ENCODE data around the gene TCAP. TPM values are rescaled to one million over a fixed set of nuclear protein-coding genes. Genes with fewer than 3 reads are reported as not detected.

Gene TCAP
- total RNA-seq, 1 donor from 2014 or later, result 0.19 TPM

DNA sequence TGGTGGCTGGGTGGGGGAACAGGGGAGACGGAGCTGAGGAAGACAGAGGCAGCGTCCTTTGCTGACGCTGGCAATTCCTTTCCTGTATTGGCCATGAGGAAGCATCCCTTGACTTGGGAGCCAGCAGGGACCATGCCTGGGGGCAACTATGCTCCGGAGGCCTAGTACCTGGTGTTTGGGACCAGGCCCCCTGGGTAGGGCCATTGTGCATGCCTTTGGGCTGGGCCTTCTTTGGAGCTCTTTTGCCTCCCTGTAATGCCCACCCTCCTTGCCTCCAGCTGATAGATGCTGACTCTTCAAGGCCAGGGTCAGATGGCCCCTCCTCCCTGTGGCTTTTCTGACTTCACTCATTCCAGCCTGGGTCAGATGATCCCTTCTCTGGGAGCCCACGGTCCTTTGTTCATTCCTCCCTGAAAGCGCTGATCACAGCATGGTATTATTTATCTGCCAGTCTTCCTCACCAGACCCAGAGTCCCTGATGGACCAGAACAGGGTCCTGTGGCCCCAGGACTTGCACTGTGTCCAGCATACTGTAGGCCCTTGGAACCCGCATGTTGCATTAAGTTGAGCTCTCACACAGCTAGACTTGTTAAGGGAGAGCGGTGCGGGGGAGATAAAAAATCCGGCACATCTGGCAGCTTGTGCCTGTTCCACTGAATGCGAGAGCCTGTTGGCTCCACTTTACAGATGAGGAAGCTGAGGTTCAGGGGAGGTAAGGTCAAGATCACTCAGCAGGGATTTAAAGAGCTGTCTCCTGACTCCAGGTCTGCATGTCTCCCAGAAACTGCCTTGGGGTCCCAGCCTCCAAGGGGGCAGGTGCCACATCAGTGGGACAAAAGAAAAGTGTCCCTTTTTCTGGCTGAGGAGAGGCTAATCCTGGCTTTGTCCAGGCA is 25.3 kb upstream of the TCAP start:
- Mint-ChIP-seq H3K4me1 (peaks cover 55% of the 10 kb centered on the region), H3K9me3 (no peaks in the 10 kb centered on the region), H3K27ac (peak overlapping the region; percentile 70), H3K27me3 (ENCODE audit: insufficient read depth, low read depth) (peaks cover 7% of the 10 kb centered on the region), H3K4me3 (peak overlapping the region; percentile 71), H3K36me3 (peaks cover 2% of the 10 kb centered on the region)
- no peaks in the 10 kb centered on the region for H3K9me3 ChIP-seq (ENCODE audit: low read depth)
- H3K9ac ChIP-seq, result no peak overlapping the region
- H3K27me3 ChIP-seq, result no peaks in the 10 kb centered on the region
- H3K4me1 ChIP-seq, result peaks cover 43% of the 10 kb centered on the region
- H3K27ac ChIP-seq, result no peak overlapping the region
- H3K79me2 ChIP-seq (ENCODE audit: low read depth), result peaks cover 60% of the 10 kb centered on the region
- H3K4me3 ChIP-seq, result no peak overlapping the region
- no peak overlapping the region for H2AFZ ChIP-seq (replicated peaks)
- no peaks in the 10 kb centered on the region for H3K36me3 ChIP-seq
- TF ChIP-seq, protein P1, sequence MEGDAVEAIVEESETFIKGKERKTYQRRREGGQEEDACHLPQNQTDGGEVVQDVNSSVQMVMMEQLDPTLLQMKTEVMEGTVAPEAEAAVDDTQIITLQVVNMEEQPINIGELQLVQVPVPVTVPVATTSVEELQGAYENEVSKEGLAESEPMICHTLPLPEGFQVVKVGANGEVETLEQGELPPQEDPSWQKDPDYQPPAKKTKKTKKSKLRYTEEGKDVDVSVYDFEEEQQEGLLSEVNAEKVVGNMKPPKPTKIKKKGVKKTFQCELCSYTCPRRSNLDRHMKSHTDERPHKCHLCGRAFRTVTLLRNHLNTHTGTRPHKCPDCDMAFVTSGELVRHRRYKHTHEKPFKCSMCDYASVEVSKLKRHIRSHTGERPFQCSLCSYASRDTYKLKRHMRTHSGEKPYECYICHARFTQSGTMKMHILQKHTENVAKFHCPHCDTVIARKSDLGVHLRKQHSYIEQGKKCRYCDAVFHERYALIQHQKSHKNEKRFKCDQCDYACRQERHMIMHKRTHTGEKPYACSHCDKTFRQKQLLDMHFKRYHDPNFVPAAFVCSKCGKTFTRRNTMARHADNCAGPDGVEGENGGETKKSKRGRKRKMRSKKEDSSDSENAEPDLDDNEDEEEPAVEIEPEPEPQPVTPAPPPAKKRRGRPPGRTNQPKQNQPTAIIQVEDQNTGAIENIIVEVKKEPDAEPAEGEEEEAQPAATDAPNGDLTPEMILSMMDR (IDR thresholded peaks at IDR 0.05), result no peak
- TF ChIP-seq EZH2 (IDR thresholded peaks at IDR 0.05) (no peak), EZH2phosphoT487 (IDR thresholded peaks at IDR 0.05) (no peak)
- H3K4me2 ChIP-seq, result peak overlapping the region; percentile 2
- peaks cover 25% of the 10 kb centered on the region for H3F3A ChIP-seq (ENCODE audit: low read depth)
- peaks cover 69% of the 10 kb centered on the region for H4K20me1 ChIP-seq (ENCODE audit: low read depth)
- DNase-seq (ENCODE audit: low spot score), result no peak

DNA sequence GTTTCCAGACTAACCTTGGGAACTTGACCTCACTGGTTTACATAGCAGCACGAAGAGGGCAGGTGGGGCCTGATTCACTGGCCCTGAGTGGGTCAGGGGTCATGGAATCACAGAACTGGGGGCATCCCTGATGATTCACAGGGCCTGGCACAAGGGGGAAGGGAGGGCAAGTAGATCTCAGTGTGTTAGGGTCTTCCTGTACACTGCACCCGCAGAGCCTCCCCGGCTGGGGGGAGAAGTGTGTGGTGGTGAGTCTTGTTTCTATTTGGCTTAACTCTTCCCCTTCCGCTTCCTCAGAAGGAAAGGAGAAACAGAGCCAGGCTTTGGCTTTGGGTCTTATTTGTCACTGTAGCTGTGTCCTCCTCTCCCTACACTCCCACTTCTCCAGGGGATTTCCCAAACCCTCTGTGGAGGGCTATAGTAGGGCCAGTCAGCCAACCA is 24.5 kb upstream of the TCAP start:
- Histone ChIP-seq H3K4me3 (no peak overlapping the region), H3K9me3 (ENCODE audit: low read depth) (no peaks in the 10 kb centered on the region), H3F3A (ENCODE audit: low read depth) (peaks cover 24% of the 10 kb centered on the region), H4K20me1 (ENCODE audit: low read depth) (peaks cover 77% of the 10 kb centered on the region), H3K27ac (no peak overlapping the region), H3K4me2 (no peak overlapping the region), H3K9ac (no peak overlapping the region), H2AFZ (replicated peaks) (no peak overlapping the region), H3K4me1 (peaks cover 49% of the 10 kb centered on the region), H3K27me3 (no peaks in the 10 kb centered on the region), H3K79me2 (ENCODE audit: low read depth) (peaks cover 67% of the 10 kb centered on the region), H3K36me3 (no peaks in the 10 kb centered on the region)
- TF ChIP-seq EZH2 (IDR thresholded peaks at IDR 0.05) (no peak), EZH2phosphoT487 (IDR thresholded peaks at IDR 0.05) (no peak)
- TF ChIP-seq, protein P1 (IDR thresholded peaks at IDR 0.05), result no peak
- Mint-ChIP-seq H3K36me3 (peaks cover 2% of the 10 kb centered on the region), H3K4me3 (peak overlapping the region; percentile 27), H3K9me3 (no peaks in the 10 kb centered on the region), H3K27me3 (ENCODE audit: insufficient read depth, low read depth) (peaks cover 7% of the 10 kb centered on the region), H3K4me1 (peaks cover 60% of the 10 kb centered on the region), H3K27ac (no peak overlapping the region)
- no peak for DNase-seq (ENCODE audit: low spot score)

DNA sequence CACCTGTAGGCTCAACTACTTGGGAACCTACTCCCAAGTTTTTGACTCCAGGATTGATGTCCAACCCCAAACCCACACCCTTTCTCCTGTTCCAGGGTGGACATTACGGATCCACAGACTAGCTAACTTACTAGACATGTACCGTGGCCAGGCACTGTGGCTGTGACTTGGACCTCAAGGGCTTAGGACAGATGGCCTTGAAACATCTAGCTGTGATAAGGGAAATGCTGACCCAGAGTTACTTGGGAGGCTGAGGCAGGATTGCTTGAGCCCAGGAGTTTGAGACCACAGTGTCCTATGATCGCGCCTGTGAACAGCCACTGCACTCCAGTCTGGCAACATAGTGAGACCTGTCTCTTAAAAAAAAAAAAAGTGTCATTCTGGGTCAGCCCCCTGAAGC is 24.1 kb upstream of the TCAP start:
- H3K79me2 ChIP-seq (ENCODE audit: low read depth), result peaks cover 68% of the 10 kb centered on the region
- H3K9me3 Mint-ChIP-seq, result no peaks in the 10 kb centered on the region
- H3K4me2 ChIP-seq, result no peak overlapping the region
- no peaks in the 10 kb centered on the region for H3K9me3 ChIP-seq (ENCODE audit: low read depth)
- peaks cover 46% of the 10 kb centered on the region for H3K4me1 ChIP-seq
- no peak for DNase-seq (ENCODE audit: low spot score)
- H3F3A ChIP-seq (ENCODE audit: low read depth), result peaks cover 22% of the 10 kb centered on the region
- no peak overlapping the region for H3K27ac Mint-ChIP-seq
- H3K27me3 Mint-ChIP-seq (ENCODE audit: insufficient read depth, low read depth), result peaks cover 7% of the 10 kb centered on the region
- no peaks in the 10 kb centered on the region for H3K27me3 ChIP-seq
- no peak overlapping the region for H3K27ac ChIP-seq
- H2AFZ ChIP-seq (replicated peaks), result no peak overlapping the region
- H3K4me3 ChIP-seq, result no peak overlapping the region
- no peak overlapping the region for H3K4me3 Mint-ChIP-seq
- H4K20me1 ChIP-seq (ENCODE audit: low read depth), result peaks cover 77% of the 10 kb centered on the region
- no peak overlapping the region for H3K9ac ChIP-seq
- H3K4me1 Mint-ChIP-seq, result peaks cover 58% of the 10 kb centered on the region
- peaks cover 2% of the 10 kb centered on the region for H3K36me3 Mint-ChIP-seq
- TF ChIP-seq, protein P1 (IDR thresholded peaks at IDR 0.05), result no peak
- TF ChIP-seq EZH2 (IDR thresholded peaks at IDR 0.05) (no peak), EZH2phosphoT487 (IDR thresholded peaks at IDR 0.05) (no peak)
- H3K36me3 ChIP-seq, result no peaks in the 10 kb centered on the region

Data from neural progenitor cell (in vitro differentiated cells).